Heart left ventricle (tissue), 16 donors: ENCODE data around the gene ARPIN. TPM values are rescaled to one million over a fixed set of nuclear protein-coding genes. Genes with fewer than 3 reads are reported as not detected.
"Not testable (repeated sequence)": the region's sequence is repeated elsewhere in the genome, so short reads cannot be mapped to it uniquely, and the experiment has no call there.

Experiments used
- ATAC-seq, 4 donors: fragments of 200-7000 bp; cut with Tn5 transposase; one replicate each; pipeline ENCODE4 v1.9.1; 2020 to 2022; ENCODE audit warnings: moderate library complexity in 4 of 4, mild to moderate bottlenecking in 3 of 4, moderate number of reproducible peaks in 1 of 4
- DNase-seq, 5 donors: peaks; one replicate each; pipeline ENCODE4 v3.0.0-alpha.2; 2020
- H3K27ac ChIP-seq, 12 donors: fragments of 200-600 bp; sonication (generic) in 4 of 12; one replicate each; pipeline versions ENCODE4 v1.5.0 to v1.8.0; 2016 to 2022; ENCODE audit warnings: mild to moderate bottlenecking in 2 of 12
- H3K27me3 ChIP-seq, 9 donors: fragments of 200-600 bp; sonication (generic) in 2 of 9; one replicate each; pipeline versions ENCODE4 v1.5.1 to v1.8.0; 2016 to 2022; ENCODE audit warnings: mild to moderate bottlenecking in 3 of 9
- H3K36me3 ChIP-seq, 9 donors: fragments of 200-600 bp; sonication (generic) in 2 of 9; one replicate each; pipeline versions ENCODE4 v1.5.0 to v1.8.0; 2018 to 2022; ENCODE audit warnings: mild to moderate bottlenecking in 2 of 9
- H3K4me1 ChIP-seq, 12 donors: fragments of 200-600 bp; sonication (generic) in 4 of 12; one replicate each; pipeline versions ENCODE4 v1.5.0 to v1.8.0; 2016 to 2022; ENCODE audit warnings: mild to moderate bottlenecking in 3 of 12
- H3K4me3 ChIP-seq, 12 donors: fragments of 200-600 bp; sonication (generic) in 4 of 12; one replicate each; pipeline versions ENCODE4 v1.5.0 to v1.8.0; 2017 to 2022; ENCODE audit warnings: mild to moderate bottlenecking in 9 of 12, moderate library complexity in 4 of 12
- H3K9me3 ChIP-seq, 12 donors: fragments of 200-600 bp; sonication (generic) in 4 of 12; one replicate each; pipeline versions ENCODE4 v1.5.0 to v1.8.0; 2016 to 2022; ENCODE audit warnings: mild to moderate bottlenecking in 1 of 12
- POLR2A ChIP-seq, 2 donors: fragments of 450-650 bp; IDR thresholded peaks; one replicate each; pipeline ENCODE4 v1.6.1; 2017; ENCODE audit warnings: antibody characterized with exemption in 2 of 2, mild to moderate bottlenecking in 2 of 2, moderate library complexity in 2 of 2
- WGBS, 4 donors: extraction: QIAGEN DNeasy Blood & Tissue Kit in 2 of 4; methylation state at CpG; one replicate each; pipeline versions ENCODE4 v1.1.5 to v1.1.7; 2013 to 2018; 5-methylcytosine and 5-hydroxymethylcytosine counted together
- intact Hi-C, 10 donors: fragments of 100-400 bp; cut with DNase I; formaldehyde crosslinking; loops; one replicate each; pipeline versions ENCODE4 v1.11.1 to v1.14.2; 2022
- polyA plus RNA-seq, 2 donors: library from polyadenylated mRNA; stranded (reverse); fragments of 200-250 nt; gene quantifications; one replicate each; pipeline ENCODE4 v1.2.3, GENCODE V29; 2013
- total RNA-seq, 9 donors: library from RNA; depleted of rRNA in 2 of 9; stranded (reverse); fragments of >200 nt in 2 of 9; fragmentation: NEBNext Ultra II Directional in 3 of 9; extraction: Animal tissue kit (Norgen Biotek cat#: 25700) in 3 of 9; gene quantifications; one replicate each; pipeline versions ENCODE4 v1.1.0 to v1.2.4, GENCODE V29; 2016 to 2023
- TF ChIP-seq, protein P1 (sequence below), 12 donors: fragments of 200-600 bp; sonication (generic) in 4 of 12; IDR thresholded peaks; one replicate each; pipeline versions ENCODE4 v1.5.0 to v1.8.0; 2018 to 2022; ENCODE audit warnings: antibody characterized with exemption in 12 of 12, mild to moderate bottlenecking in 5 of 12
- donor health status: ischemic (EF 13 %, LVEDD 7.1; RV severe dilation, severe dysfunction).
- donor health status: healthy with polysubstance abuse.
- donor health status: DM: no; HTN: yes; CAD: no.
- donor health status: DM: no; HTN: no; CAD: no.
- donor health status: ischemic (EF 25% LVEDD 6.9; RV normal size, moderate dysfunction).
- donor health status: ischemic (EF 25% LVEDD 5.7; RV mildly dilated, moderate dysfunction).
- donor health status: healthy.
- donor health status: DM: yes; HTN: yes; CAD: no.
- donor health status: ischemic (EF 35%, LVEDD 5.7; RV mildly dilated, moderate dysfunction).
- donor health status: nonischemic (EF 11% LVEDD 7.7; RV severe dilation, severe dysfunction).
- donor health status: DM: yes; HTN: yes; CAD: no.
- donor health status: PGD.
- donor health status: ischemic (EF 29% LVEDD 5.4; RV normal size, mild dysfunction).
- donor health status: nonischemic (EF 23%, LVEDD 6.1; RV moderate dilation, normal function).

ARPIN gene
- total and polyA plus RNA-seq, 11 donors: 7.3 to 15.3 (median 11.5) TPM

DNA sequence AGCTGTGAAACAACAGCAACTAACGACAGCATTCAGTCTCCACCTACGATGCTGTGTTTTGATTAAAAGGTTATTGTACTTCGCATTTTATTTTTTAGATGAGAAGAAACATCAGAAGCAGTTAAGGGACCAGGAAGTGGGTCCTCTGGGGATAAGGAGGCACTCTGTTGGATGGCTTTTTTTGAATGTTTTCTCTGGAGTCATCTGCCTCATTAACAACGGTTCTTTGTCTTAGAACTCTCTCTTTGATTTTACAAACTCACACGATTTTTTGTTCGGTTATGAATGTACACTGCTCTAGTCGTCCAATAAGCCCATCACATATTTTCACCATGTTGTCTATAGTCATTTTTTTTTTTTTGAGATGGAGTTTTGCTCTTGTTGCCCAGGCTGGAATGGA is 36.0 kb upstream of the ARPIN start:
- WGBS, 4 donors: 67 to 78% (median 73%) methylated on average over 7 of the region's 7 CpGs
- ATAC-seq (no peak), DNase-seq (no peak)
- TF ChIP-seq, protein P1, sequence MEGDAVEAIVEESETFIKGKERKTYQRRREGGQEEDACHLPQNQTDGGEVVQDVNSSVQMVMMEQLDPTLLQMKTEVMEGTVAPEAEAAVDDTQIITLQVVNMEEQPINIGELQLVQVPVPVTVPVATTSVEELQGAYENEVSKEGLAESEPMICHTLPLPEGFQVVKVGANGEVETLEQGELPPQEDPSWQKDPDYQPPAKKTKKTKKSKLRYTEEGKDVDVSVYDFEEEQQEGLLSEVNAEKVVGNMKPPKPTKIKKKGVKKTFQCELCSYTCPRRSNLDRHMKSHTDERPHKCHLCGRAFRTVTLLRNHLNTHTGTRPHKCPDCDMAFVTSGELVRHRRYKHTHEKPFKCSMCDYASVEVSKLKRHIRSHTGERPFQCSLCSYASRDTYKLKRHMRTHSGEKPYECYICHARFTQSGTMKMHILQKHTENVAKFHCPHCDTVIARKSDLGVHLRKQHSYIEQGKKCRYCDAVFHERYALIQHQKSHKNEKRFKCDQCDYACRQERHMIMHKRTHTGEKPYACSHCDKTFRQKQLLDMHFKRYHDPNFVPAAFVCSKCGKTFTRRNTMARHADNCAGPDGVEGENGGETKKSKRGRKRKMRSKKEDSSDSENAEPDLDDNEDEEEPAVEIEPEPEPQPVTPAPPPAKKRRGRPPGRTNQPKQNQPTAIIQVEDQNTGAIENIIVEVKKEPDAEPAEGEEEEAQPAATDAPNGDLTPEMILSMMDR (IDR thresholded peaks at IDR 0.05): no peak
- no peak for TF ChIP-seq POLR2A (IDR thresholded peaks at IDR 0.05)
- H3K4me1 ChIP-seq: no peaks in the 10 kb centered on the region
- no peak overlapping the region for H3K27ac ChIP-seq
- H3K9me3 ChIP-seq: peaks cover 0 to 5% (median 0%) of the 10 kb centered on the region in 12 donors
- no peaks in the 10 kb centered on the region for H3K27me3 ChIP-seq
- intact Hi-C loops: no loop called here
- H3K36me3 ChIP-seq: no peaks in the 10 kb centered on the region
- H3K4me3 ChIP-seq: no peak overlapping the region

GRCh38 chr15:89947385-89947784 is 34.6 kb upstream of the ARPIN start:
- Histone ChIP-seq H3K9me3 (peaks cover 0 to 5% (median 0%) of the 10 kb centered on the region in 12 donors), H3K36me3 (no peaks in the 10 kb centered on the region), H3K4me1 (no peaks in the 10 kb centered on the region), H3K27ac (no peak overlapping the region), H3K27me3 (no peaks in the 10 kb centered on the region), H3K4me3 (no peak overlapping the region)
- TF ChIP-seq POLR2A (IDR thresholded peaks at IDR 0.05): no peak
- TF ChIP-seq, protein P1 (IDR thresholded peaks at IDR 0.05): no peak
- intact Hi-C loops: no loop called here
- ATAC-seq (no peak), DNase-seq (no peak)
- WGBS, 4 donors: 93 to 95% (median 94%) methylated on average over 3 of the region's 3 CpGs

DNA sequence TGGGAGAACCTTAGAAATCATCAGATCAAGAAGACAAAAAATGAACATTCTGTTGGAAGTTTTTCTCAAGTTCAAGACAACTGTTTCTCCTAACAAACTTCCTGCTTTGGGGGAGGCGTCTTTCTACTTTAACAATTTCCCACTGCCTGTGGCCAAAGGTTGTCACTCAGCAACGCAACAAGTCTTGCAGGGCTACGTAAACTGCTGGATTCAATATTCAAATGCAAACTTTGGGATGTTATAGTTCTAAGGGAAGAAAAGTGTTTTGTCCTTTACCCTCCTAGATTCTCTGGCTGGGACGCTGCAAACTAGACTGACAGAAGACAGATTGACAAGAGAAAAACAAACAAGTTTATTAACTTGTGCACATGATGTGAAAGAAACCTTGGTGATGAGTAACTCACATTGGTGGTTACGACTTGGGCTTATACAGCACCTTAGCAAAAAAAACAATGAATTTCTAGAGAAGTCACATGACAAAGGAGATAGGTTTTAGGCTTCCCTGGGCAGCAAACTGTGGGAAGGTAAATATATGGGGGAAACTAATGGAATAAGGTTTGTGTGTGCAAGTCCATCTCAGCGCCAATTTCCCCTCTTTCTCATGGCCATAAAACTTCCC is 34.0 kb upstream of the ARPIN start:
- DNase-seq (no peak), ATAC-seq (no peak)
- no peaks in the 10 kb centered on the region for H3K36me3 ChIP-seq
- no peaks in the 10 kb centered on the region for H3K4me1 ChIP-seq
- no peak overlapping the region for H3K4me3 ChIP-seq
- H3K27me3 ChIP-seq: no peaks in the 10 kb centered on the region
- H3K27ac ChIP-seq: no peak overlapping the region
- peaks cover 0 to 5% (median 0%) of the 10 kb centered on the region in 12 donors for H3K9me3 ChIP-seq
- no peak for TF ChIP-seq POLR2A (IDR thresholded peaks at IDR 0.05)
- TF ChIP-seq, protein P1 (IDR thresholded peaks at IDR 0.05): no peak
- 84 to 90% (median 87%) methylated on average over 6 of the region's 6 CpGs for WGBS, 4 donors
- intact Hi-C loops: no loop called here

DNA sequence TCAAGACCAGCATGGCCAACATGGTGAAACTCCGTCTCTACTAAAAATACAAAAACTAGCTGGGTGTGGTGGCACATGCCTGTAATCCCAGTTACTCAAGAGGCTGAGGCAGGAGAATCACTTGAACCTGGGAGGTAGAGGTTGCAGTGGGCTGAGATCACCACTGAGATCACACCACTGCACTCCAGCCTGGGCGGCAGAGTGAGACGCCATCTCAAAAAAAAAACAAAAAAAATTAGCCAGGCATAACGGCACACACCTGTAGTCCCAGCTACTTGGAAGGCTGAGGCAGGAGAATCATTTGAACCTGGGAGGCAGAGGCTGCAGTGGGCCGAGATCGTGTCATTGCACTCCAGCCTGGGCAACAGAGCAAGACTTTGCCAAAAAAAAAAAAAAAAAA is 31.0 kb upstream of the ARPIN start:
- H3K27me3 ChIP-seq, H3K4me3 ChIP-seq, intact Hi-C loops, H3K36me3 ChIP-seq, DNase-seq, ATAC-seq, H3K27ac ChIP-seq, H3K4me1 ChIP-seq, H3K9me3 ChIP-seq: not testable (repeated sequence)
- 85 to 95% (median 92%) methylated on average over 6 of the region's 6 CpGs for WGBS, 4 donors

DNA sequence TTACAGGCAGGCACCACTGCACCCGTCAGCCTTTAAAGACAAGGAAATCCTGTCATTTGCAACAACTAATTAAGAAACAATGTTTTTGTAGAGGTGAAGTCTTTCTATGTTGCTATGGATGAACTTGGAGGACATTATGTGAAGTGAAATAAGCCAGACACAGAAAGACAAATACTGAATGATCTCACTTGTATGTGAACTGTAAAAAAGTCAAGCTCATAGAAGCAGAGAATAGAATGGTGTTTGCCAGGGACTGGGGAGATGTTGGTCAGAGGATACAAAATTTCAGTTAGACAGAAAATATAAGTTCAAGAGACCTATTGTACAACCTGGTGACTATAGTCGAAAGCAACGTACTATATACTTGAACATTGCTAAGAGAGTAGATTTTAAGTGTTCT is 27.2 kb upstream of the ARPIN start:
- intact Hi-C loops: no loop called here
- WGBS, 4 donors: 78 to 88% (median 83%) methylated on average over 3 of the region's 3 CpGs
- TF ChIP-seq POLR2A (IDR thresholded peaks at IDR 0.05): no peak
- TF ChIP-seq, protein P1 (IDR thresholded peaks at IDR 0.05): no peak
- H3K9me3 ChIP-seq: no peaks in the 10 kb centered on the region
- no peak for DNase-seq
- no peak overlapping the region for H3K27ac ChIP-seq
- no peak for ATAC-seq
- H3K4me1 ChIP-seq: no peaks in the 10 kb centered on the region
- H3K27me3 ChIP-seq: no peaks in the 10 kb centered on the region
- H3K36me3 ChIP-seq: no peaks in the 10 kb centered on the region
- H3K4me3 ChIP-seq: no peak overlapping the region

GRCh38 chr15:89939377-89939776 is 26.6 kb upstream of the ARPIN start:
- H3K36me3 ChIP-seq, intact Hi-C loops, H3K27ac ChIP-seq, H3K27me3 ChIP-seq, H3K4me1 ChIP-seq, H3K4me3 ChIP-seq, H3K9me3 ChIP-seq, DNase-seq, ATAC-seq: not testable (repeated sequence)
- 84 to 86% (median 85%) methylated on average over 2 of the region's 2 CpGs for WGBS, 4 donors
